ENCODE results near the gene FSD2.

FSD2 gene

DNA sequence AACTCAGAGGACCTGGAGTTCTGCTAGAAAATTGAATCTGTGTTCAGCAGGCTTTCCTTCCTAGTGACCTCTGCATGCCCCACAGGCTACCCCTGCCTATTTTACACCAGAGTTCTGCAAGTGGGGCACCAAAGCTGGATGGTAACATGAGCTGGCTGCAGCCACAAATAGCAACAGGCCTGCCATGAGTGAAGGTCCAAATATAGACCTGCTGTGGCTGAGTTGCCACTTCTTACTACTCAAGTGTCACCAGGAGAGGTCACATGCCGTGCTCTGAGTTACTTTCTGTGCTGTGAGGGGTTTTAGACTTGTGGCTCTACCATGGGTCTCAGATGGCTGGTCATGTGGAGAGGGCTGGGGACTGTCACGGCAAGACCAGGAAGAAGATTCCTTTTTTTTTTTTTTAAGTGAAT is at the start of gene FSD2:
TSS of gene FSD2 (minus strand) at position 76 of the 413 bp plus-strand sequence. CDS start 18,679 bp downstream, outside the sequence.
- DNase-seq (ENCODE audit: low spot score), result no peak

GRCh38 chr15:82854554-82854953 is 48.7 kb upstream of the FSD2 start:
- no peak for DNase-seq (ENCODE audit: low spot score)

DNA sequence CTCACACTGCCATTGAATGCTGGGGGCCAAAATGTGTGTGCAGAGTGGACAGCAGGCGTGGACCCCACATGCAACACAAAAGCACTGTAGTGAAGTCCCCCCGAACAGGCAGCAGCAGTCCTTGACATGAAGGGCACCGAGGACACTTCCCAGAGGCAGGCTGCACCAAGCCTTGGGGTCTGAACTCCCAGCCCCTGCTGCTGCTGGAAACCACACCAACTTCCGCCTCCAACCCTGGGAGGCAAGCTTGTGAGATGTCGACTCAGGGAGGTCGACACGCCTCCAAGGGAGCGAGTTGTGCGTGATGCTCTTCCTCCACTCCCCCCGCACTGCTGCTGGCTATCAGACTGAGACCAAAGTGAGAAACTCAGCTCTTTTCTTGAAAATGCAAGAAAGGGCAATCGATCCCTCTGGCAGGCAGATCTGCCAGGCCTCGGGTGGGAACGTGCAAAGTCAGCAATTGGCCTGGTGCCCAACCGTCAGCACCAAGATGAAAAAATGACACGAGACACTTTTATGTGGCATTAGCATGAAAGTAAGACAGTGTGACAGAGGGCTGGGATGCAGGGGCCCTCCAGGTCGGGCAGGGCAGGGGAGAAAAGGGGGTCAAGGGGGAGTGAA is 47.2 kb upstream of the FSD2 start:
- no peak for DNase-seq (ENCODE audit: low spot score)

DNA sequence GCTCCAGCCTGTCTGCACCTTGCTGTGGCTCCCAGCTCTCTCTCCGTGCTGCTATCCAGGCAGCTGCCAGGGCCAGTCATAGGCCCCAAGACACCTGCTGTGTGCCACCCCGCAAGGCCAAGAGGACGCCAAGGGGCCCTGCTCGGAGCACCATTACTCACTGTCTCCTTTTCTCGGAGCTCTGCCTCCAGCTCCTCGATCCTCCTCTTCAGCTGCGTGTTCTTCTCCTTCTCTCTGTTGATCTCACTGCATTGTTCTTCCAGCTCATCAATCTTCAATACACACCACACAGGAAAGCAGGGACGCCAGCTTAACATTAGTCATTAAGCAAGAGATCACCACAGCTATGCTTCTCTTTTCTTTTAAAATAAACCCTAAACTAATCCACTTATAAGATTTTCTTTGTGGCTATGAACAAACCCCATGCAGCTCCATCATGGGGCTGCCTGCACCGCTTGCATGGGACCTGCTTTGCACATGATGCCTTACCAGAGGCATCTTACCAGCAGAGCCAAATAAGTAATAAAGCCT is 46.2 kb upstream of the FSD2 start:
- no peak for DNase-seq (ENCODE audit: low spot score)

DNA sequence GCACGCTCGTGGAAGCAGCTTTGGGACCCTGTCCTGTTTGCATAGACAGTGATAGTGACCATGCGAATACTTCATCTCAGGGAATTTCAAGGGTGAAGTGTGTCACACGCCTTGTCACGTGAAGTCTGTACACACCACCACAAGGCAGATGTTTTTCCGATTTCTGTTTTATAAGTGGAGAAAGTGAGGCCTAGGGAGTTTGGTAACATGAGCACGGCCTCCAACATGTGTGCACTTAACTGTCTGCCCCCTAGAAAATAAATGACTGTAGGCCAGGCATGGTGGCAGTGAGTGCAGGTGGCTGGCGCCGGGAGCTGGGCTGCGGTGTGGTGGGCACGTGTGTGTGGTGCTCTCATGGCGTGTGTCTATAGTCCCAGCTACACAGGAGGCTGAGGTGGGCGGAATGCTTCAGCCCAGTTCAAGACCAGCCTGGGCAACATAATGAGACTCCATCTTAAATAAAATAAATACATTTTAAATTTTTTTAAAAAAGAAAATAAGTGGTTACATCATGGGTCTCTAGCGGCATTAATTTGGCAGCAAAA is 45.5 kb upstream of the FSD2 start:
- no peak for DNase-seq (ENCODE audit: low spot score)

GRCh38 chr15:82850731-82851130 is 44.9 kb upstream of the FSD2 start:
- DNase-seq (ENCODE audit: low spot score), result no peak

- DNase-seq (ENCODE audit: low spot score), result peak; percentile 34
Measured at GRCh38 chr15:82849556-82850512, 44.0 kb upstream of the FSD2 start.

- DNase-seq (ENCODE audit: low spot score), result no peak
Measured at GRCh38 chr15:82848241-82848993, 42.5 kb upstream of the FSD2 start.

DNA sequence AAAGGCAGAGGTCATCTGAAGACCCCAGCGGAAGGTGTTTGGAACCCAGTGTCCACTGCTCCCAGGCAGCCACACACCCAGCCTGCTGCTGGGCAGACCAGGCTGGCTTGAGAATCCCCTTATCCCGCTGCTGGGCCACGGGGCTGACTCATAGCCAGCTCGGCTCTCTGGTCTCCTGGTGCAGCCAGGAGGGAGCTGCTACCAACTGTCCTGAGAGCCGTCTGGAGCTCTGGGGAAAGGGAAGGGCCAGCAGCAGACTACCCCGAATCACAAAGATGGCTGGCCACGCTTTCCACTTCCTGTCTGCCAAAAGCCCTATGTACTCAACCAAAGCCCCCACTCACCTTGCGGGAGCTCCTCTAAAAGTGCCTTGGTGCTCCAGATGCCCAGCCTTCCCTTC is 41.8 kb upstream of the FSD2 start:
- DNase-seq (ENCODE audit: low spot score), result no peak

DNA sequence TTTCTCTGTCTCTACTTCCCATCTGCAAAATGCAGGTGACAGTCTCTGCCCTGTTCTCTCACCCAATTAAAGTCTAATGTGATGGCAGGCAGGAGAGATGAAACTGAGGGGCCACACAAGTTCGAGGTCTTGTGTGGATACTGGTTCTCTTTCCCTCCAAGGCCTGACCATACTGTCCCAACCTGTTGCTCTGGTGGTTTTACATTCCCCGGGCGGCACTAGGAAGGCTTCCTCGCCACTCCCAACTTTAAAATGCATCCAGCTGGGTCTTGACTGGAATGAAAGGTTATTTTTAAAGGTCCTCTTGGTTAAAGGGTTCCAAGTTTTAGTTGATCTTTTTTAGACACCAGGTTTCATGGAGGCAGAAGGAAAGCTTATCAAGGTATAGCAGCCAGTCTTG is 40.8 kb upstream of the FSD2 start:
- no peak for DNase-seq (ENCODE audit: low spot score)

- DNase-seq (ENCODE audit: low spot score), result no peak
Measured at GRCh38 chr15:82845686-82846085, 39.8 kb upstream of the FSD2 start.

- no peak for DNase-seq (ENCODE audit: low spot score)
Measured at GRCh38 chr15:82843566-82843965, 37.7 kb upstream of the FSD2 start.

- DNase-seq (ENCODE audit: low spot score), result no peak
Measured at GRCh38 chr15:82840166-82840565, 34.3 kb upstream of the FSD2 start.

GRCh38 chr15:82839136-82839535 is 33.3 kb upstream of the FSD2 start:
- DNase-seq (ENCODE audit: low spot score), result no peak

DNA sequence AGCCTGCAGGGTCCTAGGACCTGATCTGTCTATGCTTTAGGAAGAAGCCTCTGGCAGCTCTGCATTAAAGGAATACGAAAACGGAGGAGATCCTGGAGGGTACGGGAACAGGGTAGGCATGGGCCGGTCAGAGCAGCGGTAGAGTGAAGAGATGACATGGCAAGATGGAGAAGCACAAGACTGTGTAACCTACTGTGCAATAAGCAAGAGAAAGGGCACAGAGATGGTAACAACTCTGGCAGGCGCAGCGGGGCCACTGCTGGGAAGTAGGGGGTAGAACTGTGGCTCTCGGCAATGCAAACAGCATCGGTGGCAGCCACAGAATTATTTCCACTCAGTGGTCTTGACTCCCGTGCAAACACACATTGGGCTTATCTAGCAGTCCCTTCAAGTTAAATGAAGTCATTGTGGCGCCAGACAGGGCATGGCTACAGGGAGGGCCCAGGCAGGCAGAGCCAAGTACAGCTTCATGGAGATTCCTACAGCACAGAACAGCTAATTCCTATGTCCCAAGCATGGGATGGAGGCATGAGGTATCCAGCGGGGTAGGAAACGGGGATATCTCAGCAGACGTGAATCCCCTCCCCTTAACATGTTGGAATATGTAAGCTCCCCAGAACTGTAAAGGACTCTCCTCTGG is 32.3 kb upstream of the FSD2 start:
- no peak for DNase-seq (ENCODE audit: low spot score)

- no peak for DNase-seq (ENCODE audit: low spot score)
Measured at GRCh38 chr15:82835391-82835917, 29.6 kb upstream of the FSD2 start.

- DNase-seq (ENCODE audit: low spot score), result no peak
Measured at GRCh38 chr15:82833362-82833682, 27.5 kb upstream of the FSD2 start.

- DNase-seq (ENCODE audit: low spot score), result peak; percentile 48
Measured at GRCh38 chr15:82832601-82833361, 26.9 kb upstream of the FSD2 start.

GRCh38 chr15:82831894-82832600 is 26.2 kb upstream of the FSD2 start:
- no peak for DNase-seq (ENCODE audit: low spot score)

Measured in CD4-positive, alpha-beta T cell treated with Interleukin-2 at 100 ng/mL for 4 hours (primary cell).